AML-193 (cell line): ENCODE data around the gene PLA2G4D.

Experiments used
- DNase-seq, 2 experiments: peaks; one replicate each; lab custom pipeline; 2025; lab: John Stamatoyannopoulos, UW

The PLA2G4D gene

DNA sequence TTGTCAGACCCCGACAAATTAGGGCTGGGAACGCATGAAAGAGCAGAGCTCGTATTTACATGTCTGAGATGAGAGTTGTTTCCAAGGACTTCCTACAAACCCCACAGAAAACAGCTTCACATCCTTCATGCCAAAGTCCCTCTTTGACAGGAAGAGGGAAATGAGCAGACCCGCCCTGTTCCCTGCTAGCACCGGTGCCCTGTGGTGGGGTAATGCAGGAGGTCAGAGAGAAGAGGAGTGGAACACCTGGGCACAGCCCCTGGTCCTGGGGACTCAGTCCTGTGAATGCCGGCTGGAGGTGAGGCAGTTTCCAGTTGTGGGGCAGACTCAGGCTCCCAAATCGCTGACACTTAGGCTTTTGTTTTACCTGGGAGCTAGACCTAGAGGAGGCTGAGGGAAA is 4.0 kb downstream of the PLA2G4D start:
- DNase-seq = no peak

DNA sequence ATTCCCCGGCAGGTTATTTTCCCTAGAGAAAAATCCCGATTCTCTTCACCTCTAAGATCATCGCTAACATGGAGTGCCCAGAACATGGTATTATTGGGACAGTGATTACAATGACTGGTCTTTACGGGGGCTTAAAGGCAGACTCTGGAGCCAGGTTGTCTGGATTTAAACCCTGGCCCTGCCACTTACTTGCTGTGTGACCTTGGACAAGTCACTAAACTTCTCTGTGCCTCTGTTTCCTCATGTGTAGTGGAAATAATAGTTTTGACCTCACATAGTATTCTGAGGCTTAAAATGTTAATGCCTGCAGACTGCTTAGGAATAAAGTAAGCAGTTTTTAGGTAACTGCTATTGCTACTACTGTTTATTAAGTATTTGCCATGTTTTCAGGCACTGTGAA is 4.4 kb downstream of the PLA2G4D start:
- DNase-seq = no peak

DNA sequence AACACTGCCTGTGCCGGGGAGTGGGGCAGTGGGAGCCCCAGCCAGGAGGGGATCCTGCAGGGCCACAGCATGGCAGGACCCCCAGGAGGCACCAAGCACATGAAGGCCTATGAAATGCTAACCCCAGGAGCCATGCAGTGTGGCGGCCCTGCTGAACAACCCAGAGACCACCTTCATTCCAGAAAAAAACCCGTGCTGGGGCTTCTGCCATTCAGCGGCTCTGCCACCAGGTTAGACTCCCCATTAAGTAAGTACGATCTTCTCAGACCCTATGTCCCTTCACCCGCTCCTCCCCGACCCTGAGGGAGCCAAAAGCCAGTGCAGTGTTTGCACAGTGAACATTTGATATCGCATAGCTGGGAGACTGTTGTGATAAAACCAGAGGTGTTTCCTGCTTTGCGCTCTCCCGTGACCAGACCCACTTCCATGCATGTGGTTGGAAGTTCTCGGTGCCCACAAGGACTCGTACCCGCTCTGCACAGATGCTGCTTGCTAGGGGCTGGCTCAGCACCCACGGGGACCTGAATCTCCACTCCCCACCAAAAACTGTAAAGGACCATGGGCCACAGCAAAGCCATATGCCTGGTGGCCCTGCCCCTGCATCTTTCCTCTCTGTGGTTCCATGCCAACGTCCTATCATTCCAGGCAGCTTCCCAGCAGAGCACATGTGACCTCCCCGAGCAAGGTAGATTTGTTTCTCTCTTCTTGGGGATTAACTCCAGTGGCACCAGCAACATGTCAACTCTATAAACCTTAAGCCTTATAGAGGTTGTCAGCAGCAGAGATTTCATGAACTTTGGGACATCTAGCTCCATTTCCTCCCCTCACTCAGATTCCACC is 5.3 kb downstream of the PLA2G4D start:
- no peak for DNase-seq

DNA sequence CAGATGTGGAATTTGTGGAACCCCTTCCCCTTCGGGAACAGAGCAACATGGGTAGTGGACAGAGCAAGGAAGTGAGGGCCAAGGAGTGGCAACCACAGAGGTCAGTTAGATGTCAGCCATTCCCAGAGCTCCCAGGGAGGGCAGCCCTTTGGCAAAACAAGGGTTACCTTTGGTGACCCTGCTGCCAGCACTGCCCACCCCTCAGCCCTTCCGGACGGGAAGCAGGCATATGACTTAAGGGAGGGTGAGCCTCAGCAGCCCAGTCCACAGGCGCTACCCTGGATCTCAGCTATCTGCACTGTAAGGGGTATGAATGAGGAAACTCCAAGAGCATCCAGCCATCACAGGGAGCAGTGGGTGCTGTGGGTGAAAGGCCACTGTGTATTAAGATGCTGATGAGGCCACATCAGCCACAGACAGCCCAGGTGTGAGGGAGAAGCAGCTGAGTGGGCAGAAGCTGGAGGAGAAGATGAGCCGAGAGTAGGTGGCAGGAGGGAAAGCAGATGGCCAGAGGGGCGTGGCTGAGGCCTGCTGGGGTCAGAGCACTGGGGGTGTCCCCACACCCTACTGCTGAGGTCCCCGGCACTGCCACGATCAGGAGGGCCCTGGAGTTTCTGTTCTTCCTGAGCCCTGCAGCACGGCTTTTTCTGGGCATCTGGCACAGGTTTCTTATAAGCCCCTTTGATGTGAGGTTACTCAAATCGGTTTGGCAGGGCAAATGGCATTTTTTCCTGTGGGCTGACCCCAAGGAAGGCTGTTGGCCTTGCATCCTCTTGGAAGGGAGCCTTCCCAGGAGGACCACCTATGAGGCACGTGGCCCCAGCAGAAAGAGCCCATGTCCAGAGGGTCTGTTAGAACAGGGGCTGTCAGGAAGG is 6.2 kb downstream of the PLA2G4D start:
- DNase-seq = no peak

DNA sequence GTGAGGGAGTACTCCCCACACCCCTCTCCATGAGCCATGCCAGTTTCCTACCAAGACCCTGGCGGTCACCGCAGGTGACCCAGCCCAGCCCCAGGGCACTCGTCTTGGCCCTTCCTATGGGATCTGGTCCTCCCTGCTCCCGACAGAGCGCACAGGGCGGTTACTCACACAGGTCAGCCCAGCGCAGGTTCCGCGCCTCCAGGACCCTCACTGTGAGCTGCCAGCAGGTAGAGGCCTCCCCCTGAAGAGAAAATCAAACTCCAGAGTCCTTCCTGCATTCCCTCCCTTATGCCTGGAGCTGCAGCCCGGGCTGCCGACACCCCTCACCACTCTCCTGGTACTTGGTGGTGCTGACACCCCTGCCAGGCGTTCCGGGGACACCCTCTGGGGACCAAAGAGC is 6.9 kb downstream of the PLA2G4D start:
- no peak for DNase-seq

DNA sequence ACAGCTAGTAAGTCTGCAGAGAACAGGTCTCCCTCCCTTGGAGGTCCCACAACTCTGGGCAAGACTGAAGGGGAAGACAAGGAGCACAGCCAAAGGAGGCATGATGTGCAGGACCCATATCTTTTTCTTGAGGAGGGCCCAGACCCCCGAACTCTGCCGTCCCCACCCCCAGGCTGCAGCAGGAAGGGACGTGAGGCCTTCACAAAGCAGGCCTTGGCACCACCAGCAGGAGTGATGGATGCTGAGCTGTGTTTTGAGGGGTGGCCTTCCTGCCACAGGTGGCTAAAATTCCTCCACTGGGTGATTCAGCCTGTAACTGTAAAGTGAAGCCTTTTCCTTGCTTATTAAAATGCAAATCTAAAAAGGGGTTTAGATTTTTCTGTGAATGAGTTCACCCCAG is 8.6 kb downstream of the PLA2G4D start:
- DNase-seq = no peak

DNA sequence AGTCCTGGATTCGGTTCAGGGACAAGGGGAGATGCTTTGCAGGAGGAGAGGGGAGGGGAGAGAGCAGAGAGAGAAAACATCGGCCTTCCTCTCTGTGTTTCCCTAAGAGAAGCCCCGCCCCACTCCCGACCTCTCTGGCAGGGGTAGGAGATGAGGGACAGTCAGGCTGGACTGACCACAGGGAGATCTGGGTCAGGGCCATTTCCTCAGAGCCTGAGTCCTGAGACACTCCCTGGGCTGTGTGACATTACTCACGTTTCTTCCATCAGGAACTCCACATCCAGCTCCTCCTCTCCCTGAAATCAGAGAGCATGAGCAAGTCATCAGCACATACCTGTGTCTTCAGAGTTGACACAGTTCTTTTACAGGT is 9.1 kb downstream of the PLA2G4D start:
- no peak for DNase-seq

DNA sequence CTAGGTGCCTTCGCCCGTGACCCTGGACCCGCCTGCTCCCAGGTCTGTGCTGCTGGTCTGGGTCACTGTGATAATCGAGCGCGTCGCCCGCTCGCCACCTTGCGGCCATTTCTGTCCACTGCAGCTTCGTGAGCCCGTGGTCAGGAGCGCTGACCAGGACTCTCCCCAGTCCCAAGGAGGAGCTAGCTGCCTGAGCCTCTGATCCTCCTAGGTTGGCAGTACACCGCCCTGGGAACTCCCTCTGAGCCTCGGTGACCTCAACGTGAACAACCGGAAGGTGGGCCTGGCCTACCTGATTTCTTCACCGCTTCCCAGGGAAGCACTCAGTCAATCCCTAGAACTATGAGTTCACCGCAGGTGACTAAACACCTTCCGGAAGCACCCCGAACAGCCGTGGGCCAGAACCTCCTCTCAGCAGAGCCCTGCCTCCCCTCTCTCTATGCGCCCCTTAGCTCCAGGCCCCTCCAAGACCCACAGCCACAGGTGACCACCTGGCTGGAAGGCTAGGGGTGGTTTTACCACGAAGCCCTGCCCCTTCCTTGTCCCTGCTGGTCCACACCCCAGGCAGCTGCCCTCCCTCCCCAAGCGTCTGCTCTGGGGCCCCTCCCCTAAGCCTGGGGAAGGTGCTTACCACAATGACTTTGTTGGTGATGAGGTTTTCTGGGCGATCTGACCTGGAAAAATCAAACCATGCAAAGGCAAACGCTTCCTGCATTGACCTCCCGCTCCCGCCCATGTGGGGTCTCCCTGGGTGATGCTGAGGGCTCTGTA is 9.7 kb downstream of the PLA2G4D start:
- peak; percentile 38 to 42 for DNase-seq

DNA sequence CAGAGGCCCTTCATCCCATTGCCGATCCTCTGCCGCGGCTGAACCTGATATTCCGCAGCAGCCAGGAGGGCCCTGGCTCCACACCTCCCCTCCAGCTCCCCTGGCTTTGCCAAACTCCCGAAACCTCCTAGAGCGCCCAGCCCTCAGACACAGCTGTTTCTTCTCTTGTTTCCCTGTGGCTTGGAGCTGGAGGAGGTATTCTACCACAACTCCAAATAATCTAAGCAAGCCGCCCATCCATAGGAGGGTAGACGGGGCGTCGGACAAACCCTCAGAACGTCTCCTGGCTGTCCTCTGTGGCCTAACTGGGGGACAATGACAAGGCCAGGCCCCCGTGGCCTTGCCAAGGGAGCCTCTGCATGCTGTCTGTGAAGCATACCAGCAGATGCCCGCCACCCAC is 10.4 kb downstream of the PLA2G4D start:
- DNase-seq = no peak

DNA sequence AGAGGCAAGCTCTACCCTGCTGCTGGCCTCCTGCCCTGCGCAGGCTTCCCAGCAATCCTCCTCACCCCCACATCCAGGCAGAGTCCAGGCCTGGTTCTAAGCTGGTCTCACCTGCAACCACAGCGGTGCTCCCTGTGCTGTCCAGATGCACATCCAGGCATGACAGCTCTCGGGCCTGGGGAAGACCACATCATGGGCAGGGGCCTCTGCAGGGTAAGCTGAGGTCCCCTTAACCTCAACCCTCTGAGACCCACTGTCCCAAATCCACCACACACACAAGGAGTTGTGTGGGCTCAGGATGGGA is 10.8 kb downstream of the PLA2G4D start:
- DNase-seq = no peak

DNA sequence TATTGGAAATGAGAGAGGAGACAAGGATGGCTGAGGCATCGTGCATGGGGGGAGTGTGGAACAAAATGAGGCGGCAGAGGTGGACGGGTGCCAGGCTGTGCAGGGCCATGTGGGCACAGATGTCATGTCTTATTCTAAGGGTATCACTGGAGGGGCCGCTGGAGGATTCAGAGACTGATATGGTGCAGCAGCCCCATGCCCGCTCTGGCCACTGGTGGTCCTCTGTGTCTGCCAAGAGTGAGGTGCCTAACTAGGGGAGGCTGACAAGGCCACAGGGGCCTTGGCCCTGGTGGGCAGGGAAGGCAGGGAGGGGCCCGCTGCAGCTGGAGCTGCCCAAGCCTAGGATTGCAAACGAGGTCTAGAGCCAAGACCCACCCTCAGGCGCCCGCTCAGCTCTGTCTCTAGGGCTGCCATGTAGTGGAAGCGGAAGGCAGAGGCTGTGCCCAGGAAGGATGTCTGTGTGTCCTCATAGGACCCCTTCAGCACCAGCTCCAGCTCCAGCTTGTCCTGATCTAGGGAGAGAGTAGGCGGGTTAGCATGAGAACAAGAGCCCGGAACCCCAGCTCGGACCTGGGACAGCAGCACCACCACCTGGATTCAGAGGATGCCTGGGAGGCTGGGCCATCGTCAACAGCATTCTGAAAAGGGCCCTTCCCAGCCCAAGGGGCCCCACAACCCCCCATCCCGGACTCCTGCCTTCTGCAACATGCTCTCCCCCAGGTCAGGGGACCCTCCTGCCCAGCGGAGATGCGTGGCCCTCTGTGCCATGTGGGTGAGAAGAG is 11.3 kb downstream of the PLA2G4D start:
- DNase-seq = no peak

DNA sequence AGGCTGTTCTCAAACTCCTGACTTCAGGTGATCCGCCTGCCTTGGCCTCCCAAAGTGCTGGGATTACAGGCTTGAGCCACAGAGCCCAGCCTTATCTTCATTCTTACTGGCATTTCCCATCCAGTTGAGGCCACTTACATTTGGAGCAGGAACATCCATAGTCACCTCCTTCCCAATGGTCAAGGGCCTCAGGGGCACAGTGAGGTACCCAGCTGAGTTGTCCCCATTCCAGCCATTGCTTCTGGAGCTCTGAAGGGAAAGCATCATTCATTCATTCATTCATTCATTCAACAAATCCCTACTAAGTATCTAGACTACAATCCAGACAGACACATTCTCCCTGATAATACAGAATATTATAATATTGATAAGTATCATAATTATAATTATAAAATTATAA is 12.2 kb downstream of the PLA2G4D start:
- DNase-seq = no peak

DNA sequence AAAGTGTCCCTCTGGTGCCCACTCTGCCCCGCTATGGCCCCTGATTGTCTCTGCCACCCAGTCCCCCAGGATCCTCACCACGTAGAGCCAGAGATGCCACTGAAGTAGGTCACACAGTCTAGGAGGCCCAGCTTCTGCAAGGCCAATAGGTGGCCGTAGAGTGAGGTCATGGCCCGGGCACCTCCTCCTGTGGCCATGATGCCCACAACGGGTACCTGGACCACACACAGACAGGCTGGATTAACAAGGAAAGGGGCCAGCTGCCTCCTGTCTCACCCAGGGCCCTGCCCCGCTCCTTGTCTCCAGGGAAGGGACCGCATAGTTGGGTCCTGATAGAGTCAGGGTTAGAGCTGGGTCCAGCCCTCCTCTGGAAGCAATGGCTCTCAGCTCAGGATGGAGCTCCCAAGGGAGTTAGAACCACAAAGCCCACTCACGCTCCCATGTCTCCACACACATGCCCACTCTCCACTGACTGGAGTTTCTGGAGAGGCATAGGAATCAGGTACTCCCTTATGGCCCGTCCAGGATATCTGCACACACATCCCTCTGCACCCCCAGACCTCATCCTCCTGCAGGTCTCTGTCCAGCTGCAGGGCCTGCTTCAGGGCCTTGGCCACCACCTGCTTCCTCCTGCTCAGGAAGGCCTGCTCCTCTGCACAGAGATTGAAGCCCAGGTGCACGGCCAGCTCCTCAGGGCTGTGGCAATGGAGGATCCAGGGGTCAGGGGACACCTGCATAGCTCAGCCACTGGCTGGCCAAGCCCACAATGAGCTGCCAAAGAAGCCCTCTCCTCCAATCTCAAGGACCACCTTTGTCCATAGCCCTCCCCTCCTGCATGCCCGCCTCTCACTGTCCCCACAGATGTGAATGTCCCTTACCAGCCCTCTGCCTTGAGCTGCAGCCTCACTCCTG is 13.2 kb downstream of the PLA2G4D start:
- no peak for DNase-seq

DNA sequence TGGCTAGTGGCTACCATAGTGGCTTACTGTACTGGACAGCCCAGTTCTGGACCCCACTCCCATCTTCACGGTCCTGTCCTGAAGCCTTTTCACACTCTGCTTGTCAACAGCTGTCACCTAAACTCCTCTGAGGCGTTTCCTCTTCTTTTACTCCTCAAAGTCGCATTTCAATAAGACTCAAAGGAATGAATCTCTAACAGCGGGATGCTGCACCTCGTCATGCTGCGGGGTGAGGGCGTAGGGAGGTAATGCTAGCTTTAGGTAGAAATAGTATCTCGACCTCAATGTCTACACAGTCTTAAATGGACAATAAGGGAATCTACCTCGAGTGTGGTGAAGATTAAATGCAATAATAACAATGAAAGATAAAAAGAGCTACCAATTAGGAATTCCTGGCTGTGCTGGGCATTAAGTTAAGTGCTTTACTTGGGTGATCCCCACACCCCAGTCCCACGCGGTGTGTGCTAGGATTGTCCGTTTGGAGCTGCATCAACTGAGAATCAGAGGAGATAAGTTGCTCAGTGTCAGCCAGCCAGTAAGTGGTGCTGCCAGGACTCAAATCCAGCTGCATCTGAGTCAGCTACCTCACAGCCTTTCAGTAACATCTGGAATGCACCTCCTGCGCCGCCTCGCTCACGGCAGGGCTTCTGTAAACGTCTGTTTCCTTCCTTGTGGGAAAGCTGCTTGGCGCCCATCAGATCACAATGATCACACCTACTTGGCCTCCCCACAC is 14.0 kb downstream of the PLA2G4D start:
- DNase-seq = no peak

DNA sequence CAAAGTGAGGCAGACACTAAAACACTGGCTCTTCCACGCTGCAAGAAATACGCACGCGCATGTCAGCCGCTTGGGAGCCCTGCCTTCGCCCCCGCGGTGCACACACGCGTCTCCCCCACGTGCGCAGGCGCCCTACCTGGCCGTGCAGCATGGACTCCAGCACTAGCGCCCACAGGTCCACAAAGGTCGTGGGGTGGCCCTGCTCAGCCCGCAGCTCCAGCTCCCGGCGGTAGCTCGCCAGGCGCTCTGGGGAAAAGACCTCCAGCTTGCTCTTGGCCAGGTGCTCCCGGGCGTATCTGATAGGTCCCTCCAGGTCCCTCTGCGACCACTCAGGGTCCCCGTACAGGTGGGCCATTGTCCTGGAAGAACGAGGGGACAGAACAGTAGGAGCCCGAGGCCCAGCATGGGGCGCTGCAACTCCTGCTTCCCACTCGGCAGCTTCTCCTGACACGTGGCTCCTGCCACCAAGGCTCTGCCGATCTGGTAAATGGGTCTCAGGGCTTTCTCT is 14.9 kb downstream of the PLA2G4D start:
- no peak for DNase-seq

DNA sequence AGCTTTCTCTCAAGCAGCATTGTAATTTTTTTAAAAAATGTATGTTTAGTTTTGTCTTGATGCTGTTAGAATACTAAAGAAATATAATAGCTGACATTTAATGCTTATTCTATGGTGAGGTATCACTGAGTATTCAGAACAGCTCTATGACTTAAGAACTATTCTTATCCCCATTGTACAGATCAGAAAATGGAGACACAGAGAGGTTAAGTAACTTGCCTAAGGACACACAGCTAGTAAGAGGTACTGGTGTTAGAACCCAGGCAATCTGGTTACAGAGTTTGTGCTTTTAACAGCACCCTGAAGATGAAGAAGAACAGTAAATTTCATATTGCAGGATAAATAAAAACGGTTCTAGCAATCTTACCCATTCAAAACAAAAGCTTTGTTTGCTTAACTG is 15.5 kb downstream of the PLA2G4D start:
- DNase-seq = no peak

DNA sequence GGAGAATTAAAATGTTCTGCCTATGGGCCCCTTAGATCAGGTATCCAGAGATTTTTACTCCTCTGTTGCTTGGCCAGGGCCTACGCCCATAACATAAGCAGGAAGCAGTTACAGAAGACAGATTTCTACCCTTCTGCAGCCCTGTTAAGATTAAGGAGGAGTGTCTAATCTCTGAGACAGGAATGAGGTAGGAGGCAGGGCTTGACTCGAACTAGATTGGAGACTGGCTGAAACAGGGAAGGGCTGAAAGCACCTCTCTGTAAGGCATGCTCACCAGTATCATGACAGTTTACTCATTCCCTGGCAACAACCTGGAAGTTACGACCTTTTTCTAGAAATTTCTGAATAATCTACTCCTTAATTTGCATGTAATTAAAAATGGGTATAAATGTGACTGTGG is 16.7 kb downstream of the PLA2G4D start:
- no peak for DNase-seq

DNA sequence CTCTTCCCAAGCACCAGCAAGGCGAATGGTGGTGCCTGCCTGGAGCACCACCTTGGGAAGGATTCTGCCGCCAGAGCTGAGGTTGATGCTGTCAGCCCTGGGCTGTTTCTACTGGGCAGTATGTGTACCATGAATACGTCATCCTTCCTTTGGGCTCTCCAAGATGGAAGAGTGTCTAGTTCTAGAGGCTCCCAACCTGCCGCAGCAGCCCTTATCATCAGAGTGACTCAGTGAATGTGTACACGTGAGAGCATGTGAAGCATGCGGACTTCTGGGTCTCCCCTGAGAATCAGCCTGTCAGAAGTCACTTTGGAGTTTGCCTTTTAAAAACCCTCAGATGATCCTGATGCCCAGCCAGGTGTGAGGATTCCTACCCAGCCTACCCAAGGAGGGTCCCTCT is 20.9 kb downstream of the PLA2G4D start:
- DNase-seq = no peak

DNA sequence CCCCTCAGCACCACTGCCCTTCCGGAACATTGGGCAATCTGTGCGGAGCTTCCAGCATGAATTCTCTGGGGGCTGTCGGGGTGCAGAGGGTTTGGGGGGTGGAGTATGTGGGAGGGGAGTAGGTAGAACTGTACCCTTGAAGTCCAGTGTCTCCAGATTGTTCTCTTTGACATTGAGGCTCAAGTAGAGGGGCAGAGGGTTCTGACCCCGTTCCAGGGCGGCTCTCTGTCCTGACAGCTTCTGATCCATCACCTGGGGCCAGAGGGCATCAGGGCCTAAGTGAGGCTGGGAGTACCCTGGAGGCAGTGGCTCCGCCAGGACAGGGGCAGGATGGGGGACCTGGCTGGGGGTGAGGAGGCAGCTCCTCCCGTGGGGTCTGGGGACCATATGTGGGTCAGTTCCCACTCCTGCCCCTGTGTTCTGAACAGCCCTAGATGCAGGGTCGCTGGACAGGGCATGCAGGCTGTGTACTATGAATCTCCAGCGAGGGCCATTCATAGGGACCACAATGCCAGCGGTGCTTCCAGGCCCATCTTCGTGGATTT is 22.1 kb downstream of the PLA2G4D start:
- no peak for DNase-seq

DNA sequence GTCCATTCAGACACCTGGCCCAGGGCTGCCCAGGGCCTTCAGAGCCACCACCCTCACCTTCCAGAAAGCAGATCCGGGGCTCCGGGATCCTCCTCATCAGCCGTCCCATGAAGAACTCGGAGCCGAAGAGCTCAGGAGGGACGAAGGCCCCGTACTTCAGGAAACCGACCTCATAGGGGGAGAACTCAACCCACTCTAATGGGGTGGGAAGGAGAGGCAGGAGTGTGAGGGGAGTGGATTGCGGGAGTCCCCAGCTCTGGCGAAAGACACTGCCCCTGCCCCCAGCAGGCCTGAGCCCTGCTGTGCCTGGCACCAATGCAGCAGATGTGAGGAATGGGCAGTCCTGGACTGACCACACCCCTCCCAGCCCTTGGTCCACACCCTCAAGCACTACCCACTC is 22.6 kb downstream of the PLA2G4D start:
- no peak for DNase-seq
